NOMO-1 (cell line): ENCODE measurements around the gene GRIK2.

Source experiments
- DNase-seq, 2 experiments: peaks; one replicate each; lab custom pipeline; 2025; ENCODE audit not compliant: unreplicated experiment in 2 of 2; lab: John Stamatoyannopoulos, UW

The GRIK2 gene

DNA sequence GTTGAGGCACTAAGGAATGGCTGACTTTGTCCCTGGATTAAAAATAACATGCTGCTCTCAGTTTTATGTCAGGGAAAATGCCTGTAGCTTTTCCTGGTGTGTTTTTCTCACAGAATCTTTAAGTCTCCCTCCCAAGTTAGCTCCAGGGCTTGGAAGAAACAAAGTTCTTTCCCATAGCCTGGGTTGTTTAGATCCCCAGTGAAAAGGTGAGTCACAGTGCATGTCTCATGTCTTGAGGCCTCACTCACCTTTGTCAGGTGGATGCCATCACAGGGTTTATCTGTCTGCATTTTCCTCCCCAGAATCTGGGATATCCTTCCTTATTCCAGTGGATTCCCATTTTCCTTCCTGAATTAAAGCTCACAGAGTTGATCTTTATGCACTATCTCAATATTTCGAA is 722.4 kb downstream of the GRIK2 start:
- DNase-seq: no peak

DNA sequence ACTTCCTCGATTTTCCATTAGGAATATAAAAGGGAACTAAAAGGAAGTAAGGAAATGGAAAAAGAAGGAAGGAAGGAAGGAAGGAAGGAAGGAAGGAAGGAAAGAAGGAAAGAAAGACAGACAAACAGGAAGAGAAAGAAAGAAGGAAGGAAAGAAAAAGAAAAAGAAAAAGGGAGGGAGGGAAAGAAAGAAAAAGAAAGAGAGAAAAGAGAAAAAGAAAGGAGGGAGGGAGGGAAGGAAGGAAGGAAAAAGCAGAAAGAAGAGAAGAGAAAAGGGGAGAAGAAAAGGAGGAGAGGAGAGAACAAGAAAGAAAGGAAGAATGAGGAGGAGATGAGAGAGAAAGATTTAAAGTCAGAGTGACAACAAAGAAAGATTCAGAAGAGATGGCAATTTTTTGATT is 724.5 kb downstream of the GRIK2 start:
- no peak for DNase-seq
